HG03342 (cell line): ENCODE results near the gene CATSPER3.

Experiments
- ATAC-seq: cut with Tn5 transposase; IDR thresholded peaks from one replicate; pipeline ENCODE4 v1.9.1; 2021; ENCODE audit warnings: mild to moderate bottlenecking, moderate library complexity; ENCODE audit not compliant: unreplicated experiment

Gene CATSPER3

DNA sequence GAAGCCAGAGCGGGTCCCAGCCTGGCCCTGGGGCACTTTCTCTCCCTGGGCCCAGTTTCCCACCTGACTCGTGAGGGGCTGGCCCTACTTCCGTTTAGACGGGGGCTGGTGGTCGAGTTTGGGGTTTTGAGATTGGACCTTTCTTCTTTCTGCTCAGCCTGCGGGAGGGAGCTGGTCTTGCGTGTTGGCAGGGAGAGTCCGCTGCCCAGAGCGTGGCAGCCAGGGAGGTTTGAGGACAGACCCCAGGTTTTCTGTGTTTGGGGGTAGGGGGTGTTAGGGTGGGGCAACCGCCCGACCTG, 72.3 kb downstream of the CATSPER3 start:
- ATAC-seq: no peak

DNA sequence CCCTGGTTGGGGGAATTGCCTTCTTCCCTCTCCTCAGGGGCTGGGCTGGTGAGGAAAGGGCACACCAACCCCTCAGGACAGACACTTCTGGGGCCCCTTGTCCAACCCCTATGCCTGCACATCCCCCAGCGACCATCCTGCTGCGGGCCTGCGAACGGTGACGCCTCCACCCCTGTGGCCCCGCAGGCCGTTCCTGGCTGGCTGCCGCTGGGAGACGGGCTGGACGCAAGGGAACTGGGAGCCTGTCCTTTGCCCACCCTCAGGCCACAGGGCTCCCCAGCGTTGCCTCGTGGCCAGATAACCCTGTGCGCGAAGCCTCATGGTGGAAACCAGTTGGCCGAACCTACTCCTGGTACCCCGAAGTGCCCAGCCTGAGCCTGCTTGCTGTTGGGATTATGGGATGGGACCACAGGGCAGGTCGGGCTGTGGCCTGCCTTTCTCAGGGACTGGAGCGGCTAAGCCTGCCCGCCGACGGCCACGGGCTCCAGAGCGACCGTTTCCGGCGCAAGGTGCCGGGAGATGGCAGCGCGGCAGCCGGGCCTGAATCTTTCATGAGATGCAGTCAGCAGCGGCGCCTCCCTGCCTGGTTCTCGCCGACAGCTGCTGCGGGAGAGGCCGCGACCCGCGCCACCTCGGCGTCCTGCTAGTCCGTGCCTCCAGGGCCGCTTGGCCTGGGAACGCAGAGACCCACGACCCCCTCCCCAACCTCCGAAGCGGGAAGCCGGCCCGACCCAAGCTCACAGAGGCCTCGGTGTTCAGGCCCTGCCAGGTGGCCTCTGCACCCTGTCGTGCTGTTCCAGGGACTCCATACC, 72.8 kb downstream of the CATSPER3 start:
- no peak for ATAC-seq

DNA sequence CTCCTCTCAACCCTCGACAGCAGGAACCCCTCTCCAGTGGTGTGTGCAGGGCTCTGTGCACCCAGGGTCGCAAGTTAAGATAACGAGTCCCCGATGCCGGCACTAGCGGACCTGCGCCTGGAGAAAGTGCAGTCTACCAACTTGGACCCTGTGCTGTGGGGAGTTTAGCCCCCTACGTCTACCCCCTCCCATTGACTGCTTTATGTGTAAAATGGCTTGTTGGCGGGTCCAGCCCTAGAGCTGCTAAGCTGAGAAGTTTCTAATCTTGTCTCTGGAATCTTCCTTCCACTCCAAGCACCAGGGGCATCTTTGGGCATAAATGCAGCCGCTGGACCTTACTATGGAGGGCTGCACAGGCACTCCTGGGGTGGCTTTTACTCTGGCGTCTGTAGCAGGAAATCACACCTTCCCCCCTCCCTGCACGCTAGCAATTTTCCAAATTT, 73.5 kb downstream of the CATSPER3 start:
- ATAC-seq: no peak

DNA sequence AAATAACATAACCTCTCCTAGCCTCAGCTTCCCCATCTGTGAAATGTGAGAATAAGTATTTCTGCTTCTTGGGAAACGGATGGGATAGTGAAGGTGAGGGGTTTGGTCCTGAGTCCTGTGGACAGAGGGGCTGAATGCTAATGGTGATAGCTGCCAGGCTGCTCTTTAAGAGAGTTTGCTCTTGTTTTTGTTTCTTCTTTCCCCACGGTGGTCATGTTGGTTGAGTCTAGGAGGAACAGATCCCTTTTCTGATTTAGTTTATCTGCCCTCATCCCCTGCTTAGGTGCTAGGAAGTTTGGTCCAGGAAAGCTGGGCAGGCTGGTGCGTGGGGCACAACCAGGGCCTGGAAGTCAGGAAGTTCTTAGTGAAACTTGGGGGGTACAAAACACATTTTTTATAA, 74.0 kb downstream of the CATSPER3 start:
- ATAC-seq: no peak

DNA sequence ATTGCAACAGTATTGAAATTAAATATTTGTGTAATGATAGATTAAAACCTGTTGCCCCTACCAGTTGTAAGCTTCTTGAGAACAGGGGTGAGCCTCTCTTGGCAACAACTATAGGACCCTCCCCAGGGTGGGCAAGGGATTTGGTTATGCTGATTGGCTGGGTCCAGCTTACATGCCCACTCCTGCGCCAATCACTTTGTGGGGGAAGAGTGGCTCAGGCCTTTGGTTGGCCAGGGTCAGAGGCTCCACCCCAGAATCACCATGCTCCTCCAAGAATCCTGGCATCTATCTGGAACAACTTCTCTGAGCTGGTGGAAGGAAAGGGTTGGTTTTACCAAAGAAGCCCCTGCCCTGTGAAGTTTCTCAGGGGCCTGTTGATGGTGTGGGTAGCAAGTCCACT, 74.9 kb downstream of the CATSPER3 start:
- ATAC-seq: no peak

DNA sequence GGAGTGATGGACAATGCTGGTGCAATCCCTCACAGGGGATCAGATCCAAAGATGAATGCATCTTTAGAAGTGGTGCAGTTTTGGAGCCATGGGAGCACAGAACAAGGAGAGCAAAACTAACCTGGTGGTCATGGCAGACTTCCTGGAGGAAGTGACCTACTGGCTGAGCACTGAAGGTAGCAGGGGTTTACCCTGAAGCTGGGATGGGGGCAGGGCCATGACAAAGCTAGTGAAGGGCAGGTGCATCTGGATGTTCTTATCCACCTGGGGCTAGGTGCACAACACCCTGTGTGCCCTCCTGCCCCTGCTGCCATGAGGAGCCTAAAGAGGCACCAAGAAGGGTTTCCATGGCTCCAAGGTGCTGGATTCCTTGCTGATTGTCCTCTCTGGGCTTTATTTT, 77.8 kb downstream of the CATSPER3 start:
- ATAC-seq: no peak

DNA sequence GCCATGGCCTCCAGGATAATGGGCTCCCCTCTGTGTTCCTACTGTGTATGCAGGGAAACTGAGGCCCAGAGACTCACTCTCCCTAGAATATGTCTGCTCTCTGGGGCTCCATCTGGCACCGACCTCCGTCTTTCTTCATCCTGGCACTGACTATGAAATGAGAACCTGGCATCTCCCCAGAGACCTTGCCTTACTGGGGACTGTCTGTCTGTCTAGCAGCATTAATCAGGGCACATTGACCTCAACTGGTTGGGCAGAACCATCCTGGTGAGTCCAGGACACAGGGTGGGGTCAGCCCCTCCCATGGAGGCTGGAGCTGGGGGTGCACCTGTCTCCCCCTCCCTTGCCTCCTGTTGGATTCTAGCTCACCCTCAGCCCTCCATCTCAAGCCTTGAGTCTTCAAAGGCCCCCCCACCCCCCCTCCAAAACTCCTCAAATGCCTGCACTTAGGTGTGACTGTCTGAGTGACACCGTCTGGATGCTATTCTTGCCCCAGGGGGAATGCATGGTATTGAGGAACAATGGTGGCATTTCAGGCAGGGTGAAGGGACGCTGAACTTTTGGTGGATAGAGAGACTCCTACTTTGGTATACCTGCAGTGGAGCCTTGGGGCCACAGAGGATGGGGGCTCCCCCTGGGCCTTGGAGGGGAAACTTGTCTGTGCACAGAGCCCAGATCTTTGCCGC, 79.1 kb downstream of the CATSPER3 start:
- no peak for ATAC-seq

DNA sequence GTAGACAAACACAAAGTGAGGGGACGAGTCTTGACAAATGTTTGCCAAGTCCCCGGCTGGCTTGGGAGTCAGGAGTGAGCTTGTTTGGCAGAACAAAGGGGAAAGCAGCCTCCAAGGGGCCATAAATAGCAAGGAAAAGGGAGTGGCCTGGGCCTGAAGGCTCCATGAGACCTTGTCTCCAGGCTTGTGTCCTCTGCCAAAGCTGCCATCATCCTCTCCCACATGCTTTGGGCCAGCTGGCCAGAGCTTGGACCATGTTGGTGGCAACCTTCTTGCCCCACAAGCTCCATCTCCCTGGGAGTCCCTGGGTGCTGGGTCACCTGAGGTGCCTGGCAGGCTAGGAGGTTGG, 79.6 kb downstream of the CATSPER3 start:
- no peak for ATAC-seq

DNA sequence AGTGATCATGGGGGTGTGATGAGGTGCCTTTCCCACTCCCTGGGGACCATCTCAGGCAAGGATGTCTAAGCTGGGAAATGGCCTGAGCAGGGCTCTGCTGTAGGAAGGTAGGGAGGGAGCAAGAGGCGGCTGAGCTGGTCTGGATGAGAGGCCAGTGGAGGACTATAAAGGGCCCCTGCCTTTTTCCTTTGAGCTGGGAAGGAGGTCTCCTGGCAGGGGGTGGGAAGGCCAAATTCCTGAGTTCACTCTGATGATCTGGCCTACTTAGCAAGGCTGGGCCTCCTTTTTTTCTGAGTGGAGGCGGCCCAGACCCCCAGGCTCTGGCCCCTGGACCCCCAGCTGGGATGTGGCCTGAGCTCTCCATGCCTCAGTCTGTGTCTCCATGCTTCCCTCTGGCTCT, 80.6 kb downstream of the CATSPER3 start:
- ATAC-seq: no peak

DNA sequence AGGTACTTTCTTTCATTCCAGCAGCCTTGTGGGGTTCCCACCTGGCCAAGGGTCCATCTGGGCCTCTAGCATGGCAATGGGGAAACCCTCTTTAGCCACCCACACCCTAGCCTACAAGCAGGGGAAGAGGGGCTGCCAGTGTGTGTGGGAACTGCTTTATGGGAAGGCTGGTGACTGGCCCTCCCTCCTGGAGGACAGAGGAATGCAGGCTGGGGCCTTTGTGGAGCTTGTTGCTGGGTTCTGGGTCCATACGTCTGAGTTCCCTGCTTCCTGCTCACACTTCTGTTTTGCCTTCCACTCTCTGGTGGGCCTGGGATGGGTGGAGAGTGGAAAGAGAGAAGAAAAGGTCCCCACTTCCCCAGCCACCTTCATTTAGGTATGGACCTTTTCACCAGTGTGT, 81.2 kb downstream of the CATSPER3 start:
- ATAC-seq: no peak

DNA sequence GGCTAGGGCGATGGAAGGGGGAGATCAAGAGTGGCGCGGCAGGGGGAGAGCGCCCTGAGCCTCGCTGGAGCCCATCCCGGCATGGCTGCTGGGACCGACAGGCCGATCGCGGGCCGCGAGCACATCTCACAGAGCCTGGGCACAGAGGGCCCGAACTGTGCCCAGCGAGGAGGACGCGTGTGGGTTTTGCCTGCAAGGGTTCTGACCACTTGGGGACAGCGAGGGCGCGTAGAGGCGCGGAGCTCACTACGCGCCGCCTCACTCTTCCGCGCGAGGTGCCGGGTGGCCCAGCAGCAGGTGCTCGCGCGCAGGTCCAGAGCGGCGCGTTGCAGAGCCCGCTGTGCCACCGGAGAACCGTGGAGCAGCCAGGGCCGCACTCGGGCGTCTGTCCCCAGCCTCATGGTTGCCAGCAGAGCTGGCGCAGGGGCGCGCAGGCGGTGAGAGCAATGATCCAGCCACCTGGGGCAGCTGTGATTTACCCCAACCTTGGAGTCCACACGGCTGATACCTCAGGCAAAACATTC, 82.6 kb downstream of the CATSPER3 start:
- ATAC-seq: no peak

DNA sequence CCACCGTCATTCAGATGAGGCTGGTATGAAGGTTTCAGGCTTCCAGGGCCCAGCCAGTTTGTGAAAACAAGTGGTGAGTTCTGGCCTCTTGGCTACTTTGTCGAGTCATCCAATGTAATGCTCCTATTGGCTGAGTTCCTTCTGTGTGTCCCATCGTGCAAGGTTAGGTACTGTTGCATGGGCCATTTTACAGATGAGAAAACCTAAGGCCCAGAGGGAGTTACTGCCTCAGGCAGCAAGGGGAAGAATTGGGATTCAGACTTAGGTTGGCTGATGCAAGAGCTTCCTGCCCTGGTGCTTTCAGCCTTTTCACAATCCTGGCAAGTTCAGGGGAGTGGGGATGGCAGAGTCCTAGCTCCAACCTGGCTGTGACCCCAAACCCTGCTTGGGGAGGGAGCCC, 83.7 kb downstream of the CATSPER3 start:
- ATAC-seq: no peak

DNA sequence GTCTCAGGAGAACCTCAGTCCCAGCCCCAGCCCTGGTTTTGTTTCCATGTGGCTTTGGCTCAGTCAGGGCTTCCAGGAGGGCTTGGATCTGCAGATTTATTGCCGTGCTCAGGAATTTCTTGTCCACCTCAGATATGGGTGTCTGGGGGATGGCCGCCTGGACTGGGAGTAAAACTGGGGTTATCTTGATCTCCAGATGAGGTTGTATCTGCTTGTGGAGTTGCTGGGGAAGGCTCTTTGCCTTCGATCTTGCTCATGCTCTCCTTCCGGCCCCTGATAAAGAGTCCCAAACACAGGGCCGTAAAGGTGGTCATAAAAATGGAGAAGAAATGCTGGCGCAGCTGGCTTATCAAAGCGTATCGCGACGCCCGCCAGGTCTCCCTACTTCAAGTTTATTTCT, 84.2 kb downstream of the CATSPER3 start:
- no peak for ATAC-seq

DNA sequence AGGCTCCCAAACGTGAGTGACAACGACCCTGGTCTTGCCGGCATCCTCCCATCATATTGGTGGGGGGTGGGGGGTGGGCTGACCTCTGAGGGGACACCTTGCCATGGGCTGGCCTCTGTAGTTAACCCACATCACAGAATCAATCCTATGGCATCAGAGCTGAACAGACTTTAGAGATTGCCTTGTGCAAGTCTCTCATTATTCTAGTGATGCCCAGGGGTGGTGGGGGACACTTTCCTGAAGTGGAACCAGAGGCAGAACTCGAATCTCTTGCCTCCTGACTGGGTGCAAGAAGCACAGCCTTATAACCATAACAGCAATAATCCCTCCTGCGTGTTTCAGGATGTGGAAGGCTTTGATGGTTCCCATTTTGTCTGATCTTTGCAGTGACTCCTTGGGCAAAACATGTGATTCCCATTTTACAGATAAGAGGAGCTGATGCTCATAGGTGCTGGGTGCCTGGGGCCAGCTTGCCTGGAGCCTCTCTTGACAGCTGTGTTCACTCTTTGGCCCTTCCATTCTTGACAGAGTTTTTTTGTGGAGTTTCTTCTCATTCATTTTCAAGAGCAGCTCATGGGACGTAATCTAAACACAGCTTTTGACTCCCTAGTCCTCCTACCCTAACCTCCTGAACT, 84.9 kb downstream of the CATSPER3 start:
- ATAC-seq: no peak

DNA sequence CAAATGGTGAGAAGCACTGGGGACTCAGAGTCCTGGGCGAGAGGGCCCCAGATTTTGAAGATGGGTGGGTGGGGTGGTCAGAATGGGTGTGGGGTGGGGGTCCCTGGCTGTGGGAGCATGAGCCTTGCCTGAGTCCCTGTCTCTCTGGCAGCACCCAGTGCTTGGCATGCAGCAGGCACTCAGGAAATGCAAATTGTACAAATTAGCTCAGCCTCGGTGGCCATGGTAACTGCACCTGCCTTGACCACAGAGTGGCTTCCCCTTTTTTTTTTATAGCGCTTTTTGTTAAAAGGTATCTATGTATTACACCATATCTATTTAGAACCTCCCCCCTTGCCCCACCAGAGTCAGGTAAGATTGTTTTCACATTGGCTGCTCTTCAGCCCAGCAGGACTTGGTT, 85.6 kb downstream of the CATSPER3 start:
- ATAC-seq: peak; percentile 91

DNA sequence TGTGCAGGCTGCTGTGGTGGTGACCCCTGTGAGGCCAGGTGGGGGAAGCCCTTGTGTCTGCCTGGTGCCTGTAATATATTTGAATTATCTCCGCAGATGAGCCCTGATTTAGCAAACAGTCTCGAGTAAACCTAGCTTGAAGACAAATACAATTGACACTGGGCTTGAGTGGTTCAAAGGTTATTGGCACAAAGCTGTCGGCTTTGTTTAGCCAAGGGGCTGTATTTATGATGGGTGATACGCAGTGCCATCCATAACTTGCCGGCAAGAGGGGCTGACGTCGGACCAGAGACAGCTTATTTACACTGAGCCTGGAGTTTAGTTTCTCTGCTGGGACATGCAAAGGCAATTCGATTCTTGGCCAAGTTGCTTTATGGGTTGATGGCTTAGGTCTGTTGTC, 86.3 kb downstream of the CATSPER3 start:
- no peak for ATAC-seq

DNA sequence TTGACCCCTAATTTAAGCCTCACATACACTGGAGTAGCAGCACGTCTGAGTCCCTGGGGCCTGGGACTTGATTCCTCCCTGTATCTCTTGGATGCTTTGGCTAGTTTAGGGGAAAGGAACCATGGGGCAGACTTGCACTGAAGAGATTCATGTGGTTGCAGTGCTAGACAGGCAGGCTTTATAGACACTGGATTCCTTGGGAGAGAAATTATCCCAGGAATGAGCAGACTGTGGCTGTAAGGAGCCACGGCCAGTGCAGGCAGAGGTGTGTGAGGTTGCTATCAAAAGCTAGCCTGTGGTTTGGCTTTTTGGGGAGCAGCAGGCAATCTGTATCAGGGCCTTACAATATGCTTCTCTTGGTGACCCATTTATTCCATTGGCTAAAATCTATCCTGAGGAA, 86.8 kb downstream of the CATSPER3 start:
- no peak for ATAC-seq

DNA sequence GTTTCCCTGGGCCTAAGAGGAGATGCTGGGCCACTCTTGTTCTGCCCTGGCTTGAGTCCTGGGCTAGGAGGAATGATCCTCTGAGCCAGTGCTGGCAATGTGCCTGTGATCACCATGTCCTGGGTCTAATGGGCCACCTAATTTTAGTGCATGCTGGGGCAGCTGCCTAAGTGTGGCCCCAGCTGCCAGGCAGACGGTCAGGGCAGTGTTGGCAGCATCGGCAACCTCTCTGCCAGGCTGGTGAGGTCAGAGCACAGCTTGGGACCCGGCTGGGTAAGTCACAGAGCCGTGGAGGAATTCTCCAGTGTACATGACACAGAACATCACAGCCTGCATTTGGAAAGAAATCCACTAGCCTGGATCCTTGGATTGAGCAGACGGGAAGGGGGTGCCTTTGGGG, 87.7 kb downstream of the CATSPER3 start:
- ATAC-seq: no peak

DNA sequence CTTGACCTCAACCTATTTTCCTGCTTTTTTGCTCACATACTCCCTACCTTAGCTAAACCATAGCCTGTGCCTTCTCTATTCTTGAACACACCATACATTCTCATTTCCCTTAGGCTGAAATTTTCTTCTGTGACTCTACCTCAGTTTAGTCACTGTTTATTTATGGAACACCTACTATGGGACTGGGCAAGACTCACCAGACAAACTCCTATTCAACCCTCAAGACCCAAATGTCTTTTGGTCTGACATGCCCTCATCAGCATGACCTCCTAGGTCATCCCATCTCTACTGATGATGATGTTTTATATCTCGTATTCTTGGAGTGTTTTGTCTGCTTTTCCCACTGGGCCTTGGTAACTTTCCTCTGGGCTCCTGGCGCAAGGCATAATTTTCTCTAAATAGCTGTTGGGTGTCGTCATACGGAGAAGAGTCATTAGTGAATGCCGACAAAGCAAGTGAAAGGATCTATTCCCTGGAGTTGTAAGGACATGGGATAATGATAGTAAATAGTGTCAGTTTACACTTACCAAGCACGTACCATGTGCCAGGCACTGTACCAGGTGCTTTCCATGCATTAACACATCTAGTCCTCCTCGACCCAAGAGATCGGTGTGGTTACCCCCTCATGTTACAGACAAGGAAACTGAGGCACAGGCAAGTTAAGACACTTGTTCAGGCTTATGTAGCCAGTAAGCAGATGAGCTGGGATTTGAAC, 88.8 kb downstream of the CATSPER3 start:
- ATAC-seq: no peak

DNA sequence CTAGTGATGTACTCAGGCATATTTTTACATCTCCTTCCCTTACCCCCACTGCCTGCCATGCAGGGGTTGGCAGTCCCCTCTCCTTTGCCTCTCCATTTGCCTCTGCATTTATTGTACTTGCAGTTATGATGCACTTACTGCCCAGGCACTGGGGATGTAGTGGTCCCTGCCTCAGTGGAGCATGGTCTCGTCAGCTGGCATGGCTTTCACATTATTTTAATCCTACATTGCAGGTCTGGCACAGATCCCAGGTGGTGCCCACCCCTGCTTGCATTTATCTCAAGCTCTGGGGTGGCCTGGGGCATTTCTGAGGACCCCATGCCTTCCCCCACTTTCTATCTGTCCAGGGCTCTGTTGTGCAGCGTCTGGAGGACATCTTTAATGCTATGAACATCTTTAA, 89.5 kb downstream of the CATSPER3 start:
- no peak for ATAC-seq

DNA sequence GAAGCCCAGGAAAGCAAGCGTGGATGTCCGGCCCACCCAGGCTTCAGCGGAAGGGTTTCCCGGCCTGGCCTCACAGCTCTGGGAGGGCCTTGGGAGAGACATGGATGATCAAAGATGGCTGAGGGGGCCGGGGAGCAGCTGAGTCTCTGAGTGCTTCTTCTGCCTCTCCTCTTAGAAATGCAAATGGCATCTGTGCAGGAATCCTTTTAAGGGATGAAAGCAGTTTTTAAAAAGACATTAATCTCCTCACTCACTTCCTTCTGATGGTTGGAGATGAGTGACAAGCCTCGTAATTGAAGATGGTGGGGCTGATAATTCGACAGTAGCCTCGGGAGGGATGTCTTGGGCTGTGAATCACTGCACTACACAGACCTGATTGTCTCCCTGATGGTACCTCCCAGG, 90.6 kb downstream of the CATSPER3 start:
- no peak for ATAC-seq
